ENCODE measurements around the gene KCNE5.
A peak's percentile ranks its signal among the peaks of the same experiment; 100 is the strongest.
"Not testable (repeated sequence)": the region's sequence is repeated elsewhere in the genome, so short reads cannot be mapped to it uniquely, and the experiment has no call there.

Gene KCNE5, protein sequence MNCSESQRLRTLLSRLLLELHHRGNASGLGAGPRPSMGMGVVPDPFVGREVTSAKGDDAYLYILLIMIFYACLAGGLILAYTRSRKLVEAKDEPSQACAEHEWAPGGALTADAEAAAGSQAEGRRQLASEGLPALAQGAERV

DNA sequence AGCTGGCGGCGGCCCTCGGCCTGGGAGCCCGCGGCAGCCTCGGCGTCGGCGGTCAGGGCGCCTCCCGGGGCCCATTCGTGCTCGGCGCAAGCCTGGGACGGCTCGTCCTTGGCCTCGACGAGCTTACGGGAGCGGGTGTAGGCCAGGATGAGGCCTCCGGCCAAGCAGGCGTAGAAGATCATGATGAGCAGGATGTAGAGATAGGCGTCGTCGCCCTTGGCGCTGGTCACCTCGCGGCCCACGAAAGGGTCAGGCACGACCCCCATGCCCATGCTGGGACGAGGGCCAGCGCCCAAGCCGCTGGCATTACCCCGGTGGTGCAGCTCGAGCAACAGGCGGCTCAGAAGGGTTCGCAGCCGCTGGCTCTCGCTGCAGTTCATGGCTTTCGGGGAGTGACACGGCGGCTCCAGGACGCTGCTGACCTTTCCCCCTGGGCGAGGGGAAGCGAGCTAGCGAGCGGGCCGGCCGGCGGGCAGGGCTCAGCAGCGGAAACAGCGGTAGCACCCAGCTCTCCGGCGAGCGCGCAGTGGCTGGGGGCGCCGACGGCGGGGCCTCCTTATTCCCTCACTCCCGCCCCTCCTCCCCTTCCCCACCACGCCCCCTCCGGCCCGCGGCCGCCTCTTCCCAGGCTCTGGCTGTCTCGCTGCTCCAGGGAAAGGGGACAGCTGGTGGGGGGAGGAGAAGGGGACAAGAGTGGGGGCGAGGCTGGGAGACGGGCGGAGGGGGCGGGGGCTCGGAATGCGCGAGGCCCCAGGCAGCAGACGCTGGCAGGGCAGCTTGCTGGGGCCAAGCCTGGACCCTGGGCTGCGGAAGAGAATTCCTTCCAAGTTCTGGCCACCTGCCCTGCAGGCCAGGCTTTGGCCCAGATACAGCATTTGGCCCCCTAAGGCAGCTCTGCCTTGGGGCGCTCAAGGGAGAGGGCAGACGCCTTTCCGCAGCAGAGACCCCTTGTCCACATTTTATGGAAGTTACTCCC is at the start of gene KCNE5:
KCNE5 (minus strand) TSS at position 532 of the 976 bp plus-strand sequence; CDS start at position 380, 152 bp downstream.
- peak; percentile 70 for DNase-seq

DNA sequence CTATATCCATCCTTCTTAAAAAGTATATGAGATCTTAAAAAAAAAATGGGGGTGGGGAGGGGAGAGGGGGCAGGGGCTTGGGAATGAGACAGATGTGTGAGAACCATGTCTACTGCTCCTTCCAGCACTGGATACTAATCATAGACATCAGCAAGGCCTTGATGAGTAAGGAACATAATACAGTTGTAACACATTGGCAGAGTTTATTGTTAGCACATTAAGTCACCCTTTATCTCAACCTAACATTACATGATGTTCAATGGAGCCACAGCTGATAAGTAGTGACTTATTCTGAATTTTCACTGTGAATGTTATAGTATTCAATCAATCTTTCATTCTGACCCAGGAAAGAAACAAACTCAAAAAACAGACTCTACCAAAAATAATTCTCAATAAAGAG is 47.3 kb upstream of the KCNE5 start:
- no peak for DNase-seq

DNA sequence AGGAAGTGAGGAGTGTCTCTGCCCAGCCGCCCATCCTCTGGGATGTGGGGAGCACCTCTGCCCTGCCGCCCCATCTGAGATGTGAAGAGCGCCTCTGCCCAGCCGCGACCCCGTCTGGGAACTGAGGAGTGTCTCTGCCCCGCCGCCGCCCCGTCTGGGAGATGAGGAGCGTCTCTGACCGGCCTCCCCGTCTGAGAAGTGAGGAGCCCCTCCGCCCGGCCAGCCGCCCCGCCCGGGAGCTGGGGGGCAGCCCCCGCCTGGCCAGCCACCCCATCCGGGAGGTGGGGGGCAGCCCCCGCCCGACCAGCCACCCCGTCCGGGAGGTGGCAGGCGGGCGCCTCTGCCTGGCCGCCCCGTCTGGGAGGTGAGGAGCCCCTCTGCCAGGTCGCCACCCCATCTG is 46.2 kb upstream of the KCNE5 start:
- DNase-seq: not testable (repeated sequence)

DNA sequence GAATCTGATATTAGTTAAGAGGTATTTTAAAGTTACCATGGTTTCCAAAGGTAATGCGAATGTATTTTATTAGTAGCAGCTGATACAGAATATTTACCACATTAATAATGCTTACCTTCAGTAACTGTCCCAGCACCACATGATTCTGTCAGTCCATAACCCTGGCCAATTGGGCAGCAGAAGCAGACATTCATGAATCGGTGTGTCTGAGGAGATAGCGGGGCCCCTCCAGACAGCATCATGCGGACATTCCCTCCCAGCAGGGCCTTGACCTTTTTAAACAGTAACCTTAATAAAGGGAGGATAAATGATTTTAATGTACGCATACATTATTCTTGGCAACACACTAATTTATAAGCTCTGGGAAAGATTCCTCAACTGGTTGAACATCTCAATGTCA is 43.0 kb upstream of the KCNE5 start:
- no peak for DNase-seq

DNA sequence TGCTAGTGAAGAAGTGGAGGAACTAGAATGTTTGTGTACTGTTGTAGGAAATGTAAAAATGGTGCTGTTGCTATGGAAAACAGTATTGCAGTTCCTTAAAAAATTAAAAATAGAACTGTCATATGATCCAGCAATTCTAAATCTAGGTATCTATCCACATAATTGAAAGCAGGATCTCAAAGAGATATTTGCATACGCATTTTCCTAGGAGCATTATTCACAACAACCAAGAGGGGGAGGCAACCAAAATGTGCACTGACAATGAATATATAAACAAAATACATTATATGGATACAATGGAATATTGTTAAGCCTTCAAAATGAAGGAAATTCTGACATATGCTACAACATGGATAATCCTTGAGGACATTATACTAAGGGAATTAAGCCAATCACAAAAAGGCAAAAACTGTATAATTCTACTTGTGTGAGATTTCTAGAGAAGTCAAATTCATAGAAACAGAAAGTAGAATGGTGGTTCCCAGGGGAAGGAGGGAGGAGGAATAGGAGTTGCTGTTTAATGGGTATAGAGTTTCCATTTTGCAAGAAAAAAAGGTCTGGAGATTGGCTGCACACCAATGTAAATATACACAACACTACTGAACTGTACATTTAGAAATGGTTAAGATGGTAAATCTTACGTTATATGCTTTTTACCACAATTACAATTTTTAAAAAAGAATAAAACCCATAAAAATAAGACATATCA is 35.6 kb upstream of the KCNE5 start:
- DNase-seq: no peak

DNA sequence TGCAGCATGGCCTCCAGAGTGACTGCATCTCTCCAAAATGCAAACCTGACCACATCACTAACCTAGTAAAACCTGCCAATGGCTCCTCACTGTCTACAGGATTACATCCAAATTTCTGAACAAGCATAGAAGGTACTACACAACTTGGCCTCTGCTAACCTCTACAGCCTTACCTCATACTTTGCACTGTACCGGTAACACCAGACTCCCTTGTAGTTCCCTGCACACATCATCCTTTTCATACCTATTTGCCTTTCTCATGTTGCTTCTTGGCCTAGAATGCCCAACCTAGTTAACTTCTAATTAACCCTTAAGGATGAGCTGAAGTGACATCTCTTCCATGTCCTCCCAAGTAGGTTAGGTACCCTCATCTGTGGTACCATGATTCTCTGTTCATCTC is 33.4 kb upstream of the KCNE5 start:
- DNase-seq: no peak

DNA sequence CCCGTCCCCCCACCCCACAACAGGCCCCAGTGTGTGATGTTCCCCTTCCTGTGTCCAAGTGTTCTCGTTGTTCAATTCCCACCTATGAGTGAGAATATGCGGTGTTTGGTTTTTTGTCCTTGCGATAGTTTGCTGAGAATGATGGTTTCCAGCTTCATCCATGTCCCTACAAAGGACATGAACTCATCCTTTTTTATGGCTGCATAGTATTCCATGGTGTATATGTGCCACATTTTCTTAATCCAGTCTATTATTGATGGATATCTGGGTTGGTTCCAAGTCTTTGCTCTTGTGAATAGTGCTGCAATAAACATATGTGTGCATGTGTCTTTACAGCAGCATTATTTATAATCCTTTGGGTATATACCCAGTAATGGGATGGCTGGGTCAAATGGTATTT is 32.4 kb upstream of the KCNE5 start:
- DNase-seq: not testable (repeated sequence)

DNA sequence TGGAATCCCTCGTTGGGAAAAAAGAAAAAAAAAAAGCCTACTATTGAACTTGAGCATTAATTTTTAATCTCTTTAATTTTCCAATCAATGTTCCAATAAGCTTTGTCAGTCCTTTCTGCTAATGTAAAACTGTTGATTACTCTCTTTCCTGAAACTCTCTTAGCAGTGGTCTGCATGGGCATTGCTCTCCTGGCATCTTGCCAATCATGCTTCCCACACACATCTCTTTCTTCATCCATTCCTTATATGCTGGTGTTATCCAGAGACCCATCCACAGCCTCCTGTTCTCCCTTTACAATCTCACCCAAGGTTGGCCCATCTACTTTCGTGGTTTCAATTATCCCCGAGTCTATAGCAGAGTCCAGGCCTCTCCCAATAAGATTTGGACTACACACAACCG is 31.8 kb upstream of the KCNE5 start:
- no peak for DNase-seq

DNA sequence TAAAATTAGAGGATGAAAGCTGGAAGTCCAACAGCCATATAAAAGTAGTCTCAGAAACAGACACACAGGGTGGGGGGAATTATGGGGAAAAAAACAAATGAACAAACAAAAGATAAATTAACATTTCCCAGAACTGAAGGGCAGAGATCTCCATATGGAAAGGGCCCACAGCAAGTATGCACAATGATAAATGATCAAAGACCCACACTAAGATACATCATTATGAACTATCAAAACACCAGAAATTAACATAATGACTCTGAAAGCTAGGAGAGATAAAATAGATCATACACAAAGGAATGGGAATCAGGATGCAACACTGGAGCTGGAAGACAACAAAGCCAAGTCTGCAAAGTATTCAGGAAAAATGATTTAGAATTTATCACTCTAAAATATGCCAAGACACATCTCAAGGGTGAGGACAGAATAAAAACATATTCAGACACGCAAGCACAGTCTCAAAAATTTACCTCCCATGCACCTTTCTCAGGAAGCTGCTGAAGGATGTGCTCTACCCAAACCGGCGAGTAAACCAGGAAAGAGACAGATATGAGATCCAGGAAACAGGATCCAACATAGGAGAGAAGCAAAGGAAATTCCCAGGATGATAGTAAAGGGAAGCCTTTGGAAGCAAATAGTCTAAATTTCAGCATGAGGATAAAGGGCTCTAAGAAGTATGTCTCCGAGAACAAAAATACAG is 30.7 kb upstream of the KCNE5 start:
- no peak for DNase-seq

DNA sequence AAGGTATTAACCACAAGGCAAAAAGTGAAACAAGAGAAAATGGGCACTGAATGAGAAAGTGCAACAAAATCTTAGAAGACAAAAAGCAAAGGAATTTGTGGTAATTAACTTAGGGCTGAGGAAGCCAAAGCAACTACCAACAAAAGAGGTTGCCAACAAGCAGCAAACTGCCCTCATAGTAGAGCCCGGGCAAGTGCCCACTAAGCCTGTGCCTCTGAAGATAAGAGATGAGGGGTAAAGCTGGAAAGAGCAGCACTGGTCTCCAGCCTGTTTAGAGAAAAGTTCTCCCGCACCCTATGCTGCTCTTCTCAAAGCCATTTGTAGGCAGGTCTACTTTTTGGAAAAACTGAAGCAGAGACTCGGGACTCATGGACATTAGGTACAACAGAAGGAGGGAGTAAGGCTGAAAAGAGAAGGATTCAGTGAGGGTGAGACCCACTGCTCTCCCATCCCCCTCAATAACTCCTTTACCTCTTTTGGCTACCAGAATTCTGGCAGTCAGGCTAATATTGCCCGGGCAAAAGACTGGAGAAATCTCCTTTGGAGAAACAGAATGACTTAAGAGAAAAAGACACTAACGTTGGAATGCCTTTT is 29.6 kb upstream of the KCNE5 start:
- DNase-seq: no peak

DNA sequence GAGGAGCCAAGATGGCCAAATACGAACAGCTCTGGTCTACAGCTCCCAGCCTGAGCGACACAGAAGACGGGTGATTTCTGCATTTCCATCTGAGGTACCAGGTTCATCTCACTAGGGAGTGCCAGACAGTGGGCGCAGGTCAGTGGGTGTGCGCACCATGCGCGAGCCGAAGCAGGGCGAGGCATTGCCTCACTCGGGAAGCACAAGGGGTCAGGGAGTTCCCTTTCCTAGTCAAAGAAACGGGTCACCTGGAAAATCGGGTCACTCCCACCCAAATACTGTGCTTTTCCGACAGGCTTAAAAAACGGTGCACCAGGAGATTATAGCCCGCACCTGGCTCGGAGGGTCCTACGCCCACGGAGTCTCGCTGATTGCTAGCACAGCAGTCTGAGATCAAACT is 19.7 kb upstream of the KCNE5 start:
- DNase-seq: not testable (repeated sequence)

DNA sequence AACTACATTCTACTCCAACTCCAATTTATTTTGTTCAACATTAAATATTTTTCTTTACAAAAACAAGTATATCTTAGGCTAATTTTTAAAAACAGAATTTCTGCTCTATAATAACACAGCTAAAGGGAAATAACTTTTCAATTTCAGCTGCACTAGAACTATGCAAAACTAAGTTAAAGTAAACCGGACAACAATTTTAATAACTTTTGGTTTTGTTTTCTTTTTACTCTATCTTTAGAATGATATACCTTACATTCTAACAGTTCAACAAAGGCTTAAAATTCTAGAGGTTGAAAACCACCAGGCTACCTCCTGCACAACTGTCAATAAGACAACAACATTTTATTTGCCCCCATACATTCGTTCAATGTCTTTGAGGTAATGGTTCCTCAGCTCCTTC is 18.7 kb upstream of the KCNE5 start:
- DNase-seq: no peak

DNA sequence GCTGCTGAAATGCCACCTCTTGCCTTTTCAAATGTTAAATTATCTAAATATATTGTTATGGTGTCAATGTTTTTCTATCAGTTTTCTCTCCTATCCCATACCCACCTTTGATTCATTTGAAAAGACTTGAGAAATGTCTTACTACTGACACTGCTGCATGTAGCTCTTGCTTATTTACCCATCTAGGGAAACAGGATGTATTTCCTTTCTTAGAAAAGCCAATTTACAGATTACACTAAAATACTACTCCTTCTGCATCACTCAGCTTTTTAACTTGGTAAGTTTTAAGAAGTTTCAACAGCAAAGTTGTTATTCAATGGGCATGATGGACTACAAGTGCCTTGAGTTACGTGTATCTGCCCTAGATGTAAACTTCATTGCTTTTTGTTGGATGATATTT is 13.2 kb upstream of the KCNE5 start:
- DNase-seq: no peak

DNA sequence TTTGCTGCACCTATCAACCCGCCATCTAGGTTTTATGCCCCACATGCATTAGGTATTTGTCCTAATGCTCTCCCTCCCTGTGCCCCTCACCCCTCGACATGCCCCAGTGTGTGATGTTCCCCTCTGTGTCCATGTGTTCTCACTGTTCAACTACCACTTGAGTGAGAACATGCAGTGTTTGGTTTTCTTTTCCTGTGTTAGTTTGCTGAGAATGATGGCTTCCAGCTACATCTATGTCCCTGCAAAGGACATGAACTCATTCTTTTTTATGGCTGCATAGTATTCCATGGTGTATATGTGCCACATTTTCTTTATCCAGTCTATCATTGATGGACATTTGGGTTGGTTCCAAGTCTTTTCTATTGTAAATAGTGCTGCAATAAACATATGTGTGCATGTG is 12.5 kb upstream of the KCNE5 start:
- DNase-seq: not testable (repeated sequence)

DNA sequence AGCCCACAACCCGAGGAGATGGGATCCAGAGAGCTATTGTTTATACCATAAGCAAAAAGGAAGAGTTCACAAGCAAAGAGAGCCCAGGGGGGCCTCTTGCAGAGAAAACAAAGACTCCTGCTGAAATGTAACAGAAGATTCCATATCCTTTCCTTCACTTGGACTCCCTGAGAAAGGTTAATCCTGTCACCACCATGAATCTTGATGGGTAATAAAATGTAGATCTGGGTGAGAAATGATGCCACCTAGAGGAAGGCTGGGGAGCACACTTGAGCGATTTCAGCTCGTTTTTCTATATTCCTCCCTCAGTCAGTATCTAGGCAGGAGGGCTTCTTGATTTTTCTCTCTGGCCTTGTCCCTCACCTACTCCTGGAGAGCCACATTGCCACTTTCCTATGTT is 10.2 kb upstream of the KCNE5 start:
- DNase-seq: peak; percentile 64

DNA sequence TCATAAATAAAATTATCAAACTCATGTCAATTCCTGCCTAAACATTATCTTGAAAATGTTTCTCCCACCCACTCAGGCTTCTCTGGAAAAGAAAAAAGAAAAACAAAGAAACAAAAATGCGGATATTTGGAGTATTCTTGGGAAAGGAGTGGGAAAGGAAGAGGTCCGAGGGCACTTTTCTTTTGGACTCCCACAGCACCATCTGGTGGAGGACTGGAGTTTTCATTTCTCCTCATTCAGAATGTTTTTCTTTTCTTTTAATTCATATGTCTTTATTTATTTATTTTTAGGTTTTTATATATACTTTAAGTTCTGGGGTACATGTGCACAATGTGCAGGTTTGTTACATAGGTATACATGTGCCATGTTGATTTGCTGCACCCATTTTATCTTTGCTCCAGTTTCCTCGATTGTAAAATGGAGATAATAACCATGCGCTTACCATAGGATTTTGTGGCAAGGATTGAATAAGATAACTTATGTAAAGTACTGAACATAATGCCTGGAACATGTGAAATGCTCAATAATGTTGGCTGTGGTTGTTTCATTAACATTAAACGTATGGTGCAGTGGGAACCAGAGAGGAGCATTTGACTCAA is 8.0 kb upstream of the KCNE5 start:
- peak; percentile 58 for DNase-seq

DNA sequence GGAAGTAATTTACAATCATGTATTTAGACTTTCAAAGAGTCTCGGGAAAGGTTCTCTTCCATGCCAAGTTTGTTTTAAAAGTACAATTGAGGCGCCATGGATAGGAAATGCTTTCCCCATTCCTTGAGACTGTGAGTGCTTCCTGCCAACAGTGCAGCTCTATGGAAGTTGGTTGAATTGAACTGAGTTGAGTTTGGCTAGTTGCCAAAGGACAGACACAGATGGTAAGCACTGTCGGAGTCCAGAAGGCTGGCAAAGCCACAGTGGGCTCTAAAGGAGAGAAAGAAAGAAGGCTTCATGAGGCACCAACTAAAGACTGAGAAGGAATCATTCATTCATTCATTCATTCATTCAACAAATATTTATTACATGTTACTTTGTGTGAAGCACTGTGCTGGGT is 4.3 kb upstream of the KCNE5 start:
- peak; percentile 74 for DNase-seq

DNA sequence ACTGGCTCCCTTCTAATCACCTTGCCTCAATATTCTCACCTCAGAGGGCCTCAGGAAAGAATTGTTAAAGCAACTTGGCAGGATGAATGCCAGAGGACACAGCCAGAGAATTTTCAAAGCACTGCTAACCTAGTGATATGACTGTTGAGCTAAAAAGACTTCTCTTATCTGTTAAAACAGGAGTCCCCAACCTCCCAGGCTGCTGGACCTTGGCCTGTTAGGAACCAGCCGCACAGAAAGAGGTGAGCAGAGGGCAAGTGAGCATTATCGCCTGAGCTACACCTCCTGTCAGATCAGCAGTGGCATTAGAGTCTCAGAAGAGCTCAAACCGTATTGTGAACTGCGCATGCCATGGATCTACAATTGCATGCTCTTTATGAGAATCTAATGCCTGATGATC is 1.7 kb upstream of the KCNE5 start:
- no peak for DNase-seq

DNA sequence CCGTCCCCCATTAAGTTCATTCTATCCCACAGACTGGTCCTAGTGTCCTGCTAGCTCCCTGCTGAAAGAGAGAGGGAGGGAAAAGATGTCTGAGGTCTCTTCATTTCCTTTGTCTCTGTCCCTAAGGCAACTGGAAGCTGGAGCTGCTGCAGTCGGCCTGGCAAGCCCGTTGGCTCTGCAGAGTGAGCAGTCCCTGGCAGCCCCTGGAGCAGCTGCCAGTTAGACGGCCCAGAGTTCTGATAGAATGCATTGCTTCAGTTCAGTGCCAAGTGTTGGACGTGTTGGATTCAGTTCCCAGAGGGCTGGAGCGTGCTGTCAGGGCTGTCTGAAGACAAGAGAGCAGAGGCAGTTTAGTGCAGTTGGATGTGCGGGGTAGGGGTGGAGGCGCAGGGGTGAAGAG is 975 bp downstream of the KCNE5 start:
- no peak for DNase-seq

DNA sequence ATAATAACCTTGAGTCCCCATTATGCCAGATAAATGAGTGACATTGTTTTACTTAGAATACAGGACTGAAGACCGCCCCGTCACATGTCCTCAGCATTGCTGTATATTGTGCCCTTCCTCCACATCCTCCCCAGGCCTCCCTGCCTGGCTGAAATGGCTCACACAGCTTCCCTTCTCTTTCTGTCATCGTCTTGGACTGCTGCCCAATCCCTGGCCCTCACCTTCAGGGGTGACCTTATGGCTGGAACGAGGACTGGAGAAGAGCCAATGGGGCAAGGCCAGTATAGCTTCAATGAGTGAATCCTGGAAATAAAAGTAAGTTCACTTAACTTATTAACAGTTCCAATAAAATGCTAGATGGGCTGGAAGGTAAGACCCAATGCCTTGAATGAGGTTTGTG is 2.7 kb downstream of the KCNE5 start:
- no peak for DNase-seq

DNA sequence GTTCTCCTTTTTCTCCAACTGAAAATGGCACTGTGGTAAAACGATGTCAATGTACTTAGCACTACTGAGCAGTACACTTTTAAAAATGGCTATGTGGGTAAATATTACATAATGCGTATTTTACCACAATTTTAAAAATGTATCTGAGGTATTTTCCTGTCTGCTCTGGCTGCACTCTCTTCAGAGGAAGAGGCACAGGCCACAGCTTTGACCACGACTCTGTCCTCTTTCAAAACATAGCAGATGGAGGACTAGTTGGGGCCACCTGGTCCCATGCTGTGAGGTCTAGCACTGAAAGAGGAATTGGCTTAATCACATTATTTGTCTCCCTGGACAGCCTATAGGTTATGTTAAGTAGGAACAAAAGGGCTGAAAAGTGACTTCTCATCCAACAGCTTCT is 5.2 kb downstream of the KCNE5 start:
- peak; percentile 76 for DNase-seq

DNA sequence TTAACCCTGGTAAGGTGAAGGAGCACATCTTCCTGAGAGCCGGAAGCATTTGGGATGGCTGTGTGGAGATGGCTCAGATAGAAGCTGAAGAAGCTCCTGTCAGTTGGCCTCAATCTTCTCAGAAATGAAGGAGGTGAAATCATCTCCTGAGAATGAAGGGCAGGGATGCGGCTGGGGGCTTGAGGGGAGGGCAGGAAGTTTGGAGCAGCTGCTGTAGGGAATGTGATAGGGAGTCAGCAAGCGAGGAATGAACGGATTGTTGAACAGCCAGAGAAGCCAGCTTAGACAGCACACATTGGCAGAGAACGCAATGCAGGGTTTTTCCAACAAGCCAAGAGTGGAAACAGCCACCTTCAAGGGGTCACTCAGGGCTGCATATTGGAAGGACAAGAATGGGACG is 10.0 kb downstream of the KCNE5 start:
- no peak for DNase-seq
